Lung (tissue), 12 donors: Measurements from ENCODE around the gene OSM. TPM values are rescaled to one million over a fixed set of nuclear protein-coding genes. Genes with fewer than 3 reads are reported as not detected.

Source experiments
- ATAC-seq: fragments of 200-7000 bp; cut with Tn5 transposase; one replicate; pipeline ENCODE4 v1.9.1; 2020; ENCODE audit warnings: moderate number of reproducible peaks; ENCODE audit not compliant: insufficient read depth, low FRiP score
- DNase-seq, 3 donors: peaks; one replicate each; pipeline ENCODE4 v3.0.0-alpha.2; 2013 to 2017
- H3K27ac ChIP-seq, 2 donors: one replicate each; pipeline ENCODE4 v1.5.1; 2013; ENCODE audit warnings: mild to moderate bottlenecking in 2 of 2, moderate library complexity in 2 of 2, control low read depth in 1 of 2, inconsistent platforms in 1 of 2, low read depth in 1 of 2, low read length in 1 of 2
- H3K27me3 ChIP-seq, 3 donors: one replicate each; pipeline ENCODE4 v1.5.1; 2013; ENCODE audit warnings: low read length in 2 of 3; ENCODE audit not compliant: control insufficient read depth in 3 of 3, insufficient read depth in 3 of 3
- H3K36me3 ChIP-seq, 4 donors: one replicate each; pipeline ENCODE4 v1.5.1; 2013; ENCODE audit warnings: low read length in 4 of 4, mild to moderate bottlenecking in 1 of 4, moderate library complexity in 1 of 4; ENCODE audit not compliant: control insufficient read depth in 4 of 4, insufficient read depth in 4 of 4
- H3K4me1 ChIP-seq, 5 donors: one replicate each; pipeline ENCODE4 v1.5.1; 2013; ENCODE audit warnings: low read length in 5 of 5, mild to moderate bottlenecking in 2 of 5, moderate library complexity in 1 of 5; ENCODE audit not compliant: control insufficient read depth in 5 of 5, insufficient read depth in 5 of 5
- H3K4me3 ChIP-seq: one replicate; pipeline ENCODE4 v1.5.1; 2013; ENCODE audit warnings: mild to moderate bottlenecking, control low read depth, moderate library complexity
- H3K9ac ChIP-seq, 2 donors: one replicate each; pipeline ENCODE4 v1.5.1; 2013; ENCODE audit warnings: low read length in 2 of 2, control low read depth in 1 of 2; ENCODE audit not compliant: insufficient read depth in 1 of 2
- H3K9me3 ChIP-seq, 4 donors: one replicate each; pipeline ENCODE4 v1.5.1; 2013; ENCODE audit warnings: low read length in 3 of 4, mild to moderate bottlenecking in 1 of 4, moderate library complexity in 1 of 4; ENCODE audit not compliant: control insufficient read depth in 4 of 4, insufficient read depth in 3 of 4
- WGBS, 2 donors: extraction: QIAGEN DNeasy Blood & Tissue Kit; methylation state at CpG; one replicate each; pipeline ENCODE4 v1.1.7; 2013; 5-methylcytosine and 5-hydroxymethylcytosine counted together
- polyA plus RNA-seq, 2 donors: library from polyadenylated mRNA; stranded (reverse); fragments of 200-250 nt; gene quantifications; one replicate each; pipeline ENCODE4 v1.2.1, GENCODE V29; 2013
- total RNA-seq, 2 donors: library from RNA; depleted of rRNA in 1 of 2; stranded (reverse); fragments of >200 nt in 1 of 2; gene quantifications; one replicate each; pipeline ENCODE4 v1.2.1, GENCODE V29; 2014 to 2021
- TF ChIP-seq, protein P1 (sequence below): IDR thresholded peaks from 2 replicates; pipeline ENCODE4 v1.5.1; 2012; ENCODE audit warnings: mild to moderate bottlenecking; ENCODE audit errors: control extremely low read depth, extremely low read depth
- donor health status: control.
- donor health status: control.
- donor health status: Bipolar disorder and iron deficiency.
- donor health status: healthy.
- donor health status: DM: yes; HTN: yes; CAD: no.

The OSM gene
- total and polyA plus RNA-seq, 4 donors = 0.57 to 33.2 (median 2.5) TPM

DNA sequence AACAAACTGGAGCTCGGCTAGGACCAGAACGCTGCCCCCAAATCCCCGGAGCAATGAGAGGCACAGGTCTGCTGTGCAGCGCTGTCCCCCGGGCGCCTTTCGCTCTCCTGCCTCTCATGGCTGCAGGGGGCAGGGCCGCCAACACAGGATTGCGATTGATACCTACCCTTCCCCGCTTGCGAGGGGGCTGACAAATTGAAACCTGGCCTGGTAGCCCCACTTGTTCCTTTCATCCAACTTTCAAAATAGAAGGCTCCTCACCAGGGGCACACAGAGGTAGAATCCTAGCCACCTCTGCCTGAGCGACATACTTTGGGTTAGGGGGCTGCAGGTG lies 23.3 kb upstream of the OSM start:
- WGBS, 2 donors = 14 to 16% methylated on average over 12 of the region's 12 CpGs
- DNase-seq = no peak
- no peak overlapping the region for H3K4me3 ChIP-seq
- H3K4me1 ChIP-seq = peaks cover 4 to 35% (median 21%) of the 10 kb centered on the region in 5 donors
- peaks cover 0 to 37% (median 22%) of the 10 kb centered on the region in 4 donors for H3K36me3 ChIP-seq
- no peaks in the 10 kb centered on the region for H3K9me3 ChIP-seq
- H3K27me3 ChIP-seq = no peaks in the 10 kb centered on the region
- no peak overlapping the region for H3K9ac ChIP-seq
- ATAC-seq = no peak
- peak overlapping the region; percentile 87 to 89 for H3K27ac ChIP-seq
- TF ChIP-seq, protein P1, sequence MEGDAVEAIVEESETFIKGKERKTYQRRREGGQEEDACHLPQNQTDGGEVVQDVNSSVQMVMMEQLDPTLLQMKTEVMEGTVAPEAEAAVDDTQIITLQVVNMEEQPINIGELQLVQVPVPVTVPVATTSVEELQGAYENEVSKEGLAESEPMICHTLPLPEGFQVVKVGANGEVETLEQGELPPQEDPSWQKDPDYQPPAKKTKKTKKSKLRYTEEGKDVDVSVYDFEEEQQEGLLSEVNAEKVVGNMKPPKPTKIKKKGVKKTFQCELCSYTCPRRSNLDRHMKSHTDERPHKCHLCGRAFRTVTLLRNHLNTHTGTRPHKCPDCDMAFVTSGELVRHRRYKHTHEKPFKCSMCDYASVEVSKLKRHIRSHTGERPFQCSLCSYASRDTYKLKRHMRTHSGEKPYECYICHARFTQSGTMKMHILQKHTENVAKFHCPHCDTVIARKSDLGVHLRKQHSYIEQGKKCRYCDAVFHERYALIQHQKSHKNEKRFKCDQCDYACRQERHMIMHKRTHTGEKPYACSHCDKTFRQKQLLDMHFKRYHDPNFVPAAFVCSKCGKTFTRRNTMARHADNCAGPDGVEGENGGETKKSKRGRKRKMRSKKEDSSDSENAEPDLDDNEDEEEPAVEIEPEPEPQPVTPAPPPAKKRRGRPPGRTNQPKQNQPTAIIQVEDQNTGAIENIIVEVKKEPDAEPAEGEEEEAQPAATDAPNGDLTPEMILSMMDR = no peak

DNA sequence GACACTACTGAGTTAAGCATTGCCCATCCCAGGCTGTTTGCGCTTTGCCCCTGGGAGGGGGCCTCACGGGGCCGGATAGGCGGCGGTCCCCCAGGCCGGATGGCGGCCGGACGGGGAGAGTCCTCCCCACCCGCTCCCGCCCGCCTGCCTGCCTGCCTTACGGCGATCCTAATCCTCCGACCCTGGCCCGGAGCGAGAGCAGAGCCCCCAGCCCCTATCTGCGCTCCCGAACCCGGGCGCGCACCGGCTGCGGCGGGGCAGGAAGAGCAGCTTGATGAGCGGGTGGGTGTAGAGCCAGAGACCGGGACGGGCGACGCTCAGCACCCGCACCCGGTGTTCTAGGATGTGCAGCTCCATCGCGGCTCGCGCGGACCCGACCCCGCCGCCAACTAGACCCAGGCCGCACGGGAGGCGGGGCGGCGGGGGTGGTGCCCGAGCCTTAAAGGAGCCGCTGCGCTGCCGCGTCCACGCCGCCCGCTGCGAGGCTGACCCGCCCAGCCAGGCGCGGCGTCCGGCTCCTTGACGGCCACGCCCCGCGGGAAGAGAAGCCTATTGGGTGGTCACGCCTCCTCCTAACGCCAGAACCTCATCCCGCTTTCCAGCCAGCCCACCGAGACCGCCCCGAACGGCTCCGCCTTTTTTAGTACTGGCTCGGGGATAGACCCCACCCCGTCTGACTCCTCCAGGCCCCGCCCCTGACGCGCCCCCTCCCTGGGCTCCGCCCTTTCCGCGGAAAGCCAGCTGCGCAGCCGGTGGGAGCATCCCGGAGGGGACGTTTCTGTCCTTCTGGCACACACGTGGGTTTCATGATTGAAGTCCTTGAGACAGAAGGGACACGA lies 22.7 kb upstream of the OSM start, which contains the start of gene CASTOR1:
TSS of gene CASTOR1 (minus strand) at position 365 of the 839 bp plus-strand sequence. CDS start at position 357, 8 bp downstream.
- Histone ChIP-seq H3K4me1 (peaks cover 4 to 35% (median 21%) of the 10 kb centered on the region in 5 donors), H3K9me3 (no peaks in the 10 kb centered on the region), H3K27ac (peak within 1 kb of the TSS; percentile 87 to 89), H3K9ac (peak within 1 kb of the TSS in 1 of 2 donors; percentile 56), H3K36me3 (peaks cover 0 to 34% (median 21%) of the 10 kb centered on the region in 4 donors), H3K4me3 (peak within 1 kb of the TSS; percentile 57), H3K27me3 (no peaks in the 10 kb centered on the region)
- TF ChIP-seq, protein P1 = no peak
- peak; percentile 88 for ATAC-seq
- peak; percentile 99 for DNase-seq
- 1% methylated on average over 61 to 85 of the region's 85 CpGs for WGBS, 2 donors

DNA sequence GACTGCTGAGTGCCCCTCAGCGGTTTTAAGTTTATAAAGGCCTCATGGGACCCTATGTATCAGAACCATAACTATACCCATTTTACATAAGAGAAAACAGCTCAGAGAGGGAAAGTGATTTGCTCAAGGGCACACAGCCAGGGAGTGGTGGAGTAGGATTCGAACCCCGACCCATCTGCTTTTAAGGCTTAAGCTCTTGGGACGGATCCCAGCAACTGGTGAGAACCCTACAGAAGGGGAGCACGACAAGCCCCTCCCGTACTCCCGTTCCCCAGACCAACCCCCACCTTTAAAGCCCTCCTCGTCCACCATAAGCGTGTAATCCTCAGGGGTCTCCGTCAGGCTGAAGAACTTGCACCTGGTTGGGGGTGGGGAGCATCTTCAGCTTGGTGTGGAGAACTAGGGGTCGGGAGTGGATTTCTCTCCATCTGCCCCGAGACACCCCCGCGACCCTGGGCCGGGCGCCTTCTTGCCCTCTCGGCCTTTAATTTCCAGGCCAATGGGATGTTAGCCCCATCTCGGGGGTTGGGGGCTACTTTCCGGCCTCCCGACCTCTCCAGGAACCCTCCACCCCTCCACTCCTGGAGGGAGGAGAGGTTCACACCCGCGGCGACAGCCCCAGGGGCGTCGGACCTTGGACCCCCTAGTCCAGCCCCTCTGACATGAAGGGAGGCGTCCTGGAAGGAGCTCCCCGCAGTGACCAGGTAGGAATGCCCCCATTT lies 21.9 kb upstream of the OSM start:
- H3K4me3 ChIP-seq = peak overlapping the region; percentile 57
- H3K9me3 ChIP-seq = no peaks in the 10 kb centered on the region
- H3K36me3 ChIP-seq = peaks cover 0 to 32% (median 18%) of the 10 kb centered on the region in 4 donors
- 10 to 17% methylated on average over 27 of the region's 27 CpGs for WGBS, 2 donors
- no peak for ATAC-seq
- H3K9ac ChIP-seq = peak overlapping the region in 1 of 2 donors; percentile 56
- DNase-seq = no peak
- no peaks in the 10 kb centered on the region for H3K27me3 ChIP-seq
- TF ChIP-seq, protein P1 = no peak
- H3K4me1 ChIP-seq = peaks cover 4 to 35% (median 21%) of the 10 kb centered on the region in 5 donors
- peak overlapping the region; percentile 86 to 87 for H3K27ac ChIP-seq
